Caco-2 (cell line): ENCODE measurements around the gene CD82. TPM values are rescaled to one million over a fixed set of nuclear protein-coding genes. Genes with fewer than 3 reads are reported as not detected.

Experiments used
- BruUV-seq: library from RNA; stranded (reverse); fragments of 400-500 nt; replicated peaks from 2 replicates; lab custom pipeline; 2021; lab: Mats Ljungman, UMichigan
- CTCF ChIA-PET: fragments of 300-600 bp; sonication (Branson Sonifier 250); formaldehyde crosslinking; loops from one replicate; lab custom pipeline; 2022; ENCODE audit warnings: antibody characterized with exemption; lab: Charles Lee
- POLR2A ChIA-PET: fragments of 300-600 bp; sonication (Branson Sonifier 250); formaldehyde crosslinking; loops from one replicate; lab custom pipeline; 2022; ENCODE audit warnings: antibody characterized with exemption; lab: Charles Lee
- DNase-seq, 2 experiments: peaks; one replicate each; pipeline versions ENCODE4 v3.0.0 to v3.0.0-alpha.2; 2020 to 2022
- H3K27me3 ChIP-seq: replicated peaks from 2 replicates; pipeline ENCODE4 v1.6.0; 2011; ENCODE audit warnings: low read length; ENCODE audit not compliant: control insufficient read depth, insufficient read depth
- H3K36me3 ChIP-seq: 2 replicates; pipeline ENCODE4 v1.5.1; 2011; ENCODE audit warnings: low read length; ENCODE audit not compliant: control insufficient read depth, insufficient read depth
- H3K4me1 ChIP-seq: fragments of 250-450 bp; sonication (Bioruptor Pico); 2 replicates; pipeline ENCODE4 v1.5.1; 2020; ENCODE audit warnings: mild to moderate bottlenecking
- H3K4me3 ChIP-seq: 2 replicates; pipeline ENCODE4 v1.5.1; 2011; ENCODE audit warnings: low read depth, mild to moderate bottlenecking, control low read depth, low read length
- H3K9me3 ChIP-seq: fragments of 250-450 bp; sonication (Bioruptor Pico); 2 replicates; pipeline ENCODE4 v1.5.1; 2020; ENCODE audit warnings: mild to moderate bottlenecking, moderate library complexity
- H3K27ac Mint-ChIP-seq: one replicate; pipeline ENCODE4 v1.8.0; 2022; ENCODE audit warnings: mixed read lengths; ENCODE audit not compliant: unreplicated experiment
- H3K27me3 Mint-ChIP-seq: one replicate; pipeline ENCODE4 v1.8.0; 2022; ENCODE audit warnings: mixed read lengths; ENCODE audit not compliant: insufficient read depth, unreplicated experiment
- H3K36me3 Mint-ChIP-seq: one replicate; pipeline ENCODE4 v1.8.0; 2022; ENCODE audit warnings: mild to moderate bottlenecking, mixed read lengths; ENCODE audit not compliant: insufficient read depth, unreplicated experiment
- H3K4me1 Mint-ChIP-seq: one replicate; pipeline ENCODE4 v1.8.0; 2022; ENCODE audit warnings: low read depth, mixed read lengths; ENCODE audit not compliant: unreplicated experiment
- H3K4me3 Mint-ChIP-seq: one replicate; pipeline ENCODE4 v1.8.0; 2022; ENCODE audit warnings: mild to moderate bottlenecking, moderate library complexity, mixed read lengths; ENCODE audit not compliant: unreplicated experiment
- H3K9me3 Mint-ChIP-seq: one replicate; pipeline ENCODE4 v1.8.0; 2022; ENCODE audit warnings: mixed read lengths; ENCODE audit not compliant: unreplicated experiment
- CTCF ChIP-seq, 2 experiments: fragments of 200-600 bp in 1 of 2; IDR thresholded peaks; 1 replicate in 1 of 2; 2 replicates in 1 of 2; pipeline versions ENCODE4 v1.5.1 to v1.8.0; 2011 to 2022; ENCODE audit warnings: antibody characterized with exemption in 1 of 2, control low read depth in 1 of 2, inconsistent platforms in 1 of 2, low read depth in 1 of 2, low read length in 1 of 2, mild to moderate bottlenecking in 1 of 2, moderate library complexity in 1 of 2; ENCODE audit not compliant: insufficient read depth in 1 of 2, severe bottlenecking in 1 of 2, unreplicated experiment in 1 of 2
- intact Hi-C: fragments of 100-400 bp; cut with micrococcal nuclease; formaldehyde crosslinking; loops from one replicate; pipeline ENCODE4 v1.10.0; 2022; ENCODE audit not compliant: unreplicated experiment
- total RNA-seq: library from RNA; stranded (reverse); gene quantifications from 2 replicates; pipeline ENCODE4 v1.2.3, GENCODE V29; 2022

CD82 gene
- total RNA-seq, 1 experiment from 2014 or later, result 4.3 TPM

GRCh38 chr11:44629732-44630345, 64.4 kb downstream of the CD82 start:
- Histone ChIP-seq H3K36me3 (no peaks in the 10 kb centered on the region), H3K9me3 (no peaks in the 10 kb centered on the region), H3K4me3 (no peak overlapping the region), H3K27me3 (no peaks in the 10 kb centered on the region; the same call in none of the 2 replicates), H3K4me1 (0 out of 2 replicates have a peak, but pooled peaks cover 4% of the 10 kb centered on the region)
- CTCF ChIA-PET, result no interaction called here
- no peak overlapping the region for H3K4me3 Mint-ChIP-seq
- H3K36me3 Mint-ChIP-seq, result no peaks in the 10 kb centered on the region
- H3K27me3 Mint-ChIP-seq, result peaks cover 13% of the 10 kb centered on the region
- POLR2A ChIA-PET, result no interaction called here
- intact Hi-C loops, result loop anchor here (10.0 kb wide), 1 partner anchor 475 kb away; no protein-coding TSS in a partner anchor
- DNase-seq, result no peak
- H3K4me1 Mint-ChIP-seq, result no peaks in the 10 kb centered on the region
- peaks cover 10% of the 10 kb centered on the region for H3K9me3 Mint-ChIP-seq
- no TSS peak for BruUV-seq
- H3K27ac Mint-ChIP-seq, result no peak overlapping the region
- no peak for TF ChIP-seq CTCF (IDR thresholded peaks at IDR 0.05; ENCODE audit: insufficient read depth in 1 of 2, low read depth in 1 of 2, low read length in 1 of 2, severe bottlenecking in 1 of 2, unreplicated experiment in 1 of 2)

GRCh38 chr11:44630511-44631210, 65.2 kb downstream of the CD82 start:
- Histone ChIP-seq H3K4me3 (no peak overlapping the region), H3K9me3 (no peaks in the 10 kb centered on the region), H3K4me1 (0 out of 2 replicates have a peak, but pooled peaks cover 5% of the 10 kb centered on the region), H3K27me3 (no peaks in the 10 kb centered on the region; the same call in none of the 2 replicates), H3K36me3 (no peaks in the 10 kb centered on the region)
- Mint-ChIP-seq H3K27me3 (peaks cover 18% of the 10 kb centered on the region), H3K4me1 (no peaks in the 10 kb centered on the region), H3K27ac (no peak overlapping the region), H3K36me3 (no peaks in the 10 kb centered on the region), H3K4me3 (no peak overlapping the region), H3K9me3 (peaks cover 10% of the 10 kb centered on the region)
- no TSS peak for BruUV-seq
- intact Hi-C loops, result no loop called here
- ChIA-PET CTCF (no interaction called here), POLR2A (no interaction called here)
- no peak for TF ChIP-seq CTCF (IDR thresholded peaks at IDR 0.05; ENCODE audit: insufficient read depth in 1 of 2, low read depth in 1 of 2, low read length in 1 of 2, severe bottlenecking in 1 of 2, unreplicated experiment in 1 of 2)
- DNase-seq, result no peak

- no peaks in the 10 kb centered on the region; the same call in none of the 2 replicates for H3K27me3 ChIP-seq
- 0 out of 2 replicates have a peak, but pooled peaks cover 5% of the 10 kb centered on the region for H3K4me1 ChIP-seq
- TF ChIP-seq CTCF (IDR thresholded peaks at IDR 0.05; ENCODE audit: insufficient read depth in 1 of 2, low read depth in 1 of 2, low read length in 1 of 2, severe bottlenecking in 1 of 2, unreplicated experiment in 1 of 2), result no peak
- Mint-ChIP-seq H3K27ac (no peak overlapping the region), H3K4me1 (no peaks in the 10 kb centered on the region), H3K4me3 (no peak overlapping the region), H3K9me3 (peaks cover 2% of the 10 kb centered on the region), H3K27me3 (peaks cover 21% of the 10 kb centered on the region), H3K36me3 (no peaks in the 10 kb centered on the region)
- CTCF ChIA-PET, result interaction anchor here (1.8 kb wide), 1 partner anchor 10 kb away, joined by 4 read pairs; no protein-coding TSS in a partner anchor
- intact Hi-C loops, result loop anchor here (1.0 kb wide), 1 partner anchor 11 kb away; no protein-coding TSS in a partner anchor
- POLR2A ChIA-PET, result no interaction called here
- no peaks in the 10 kb centered on the region for H3K9me3 ChIP-seq
- no peak overlapping the region for H3K4me3 ChIP-seq
- no peaks in the 10 kb centered on the region for H3K36me3 ChIP-seq
- DNase-seq, result peak in 1 of 2 experiments; percentile 12
- no TSS peak for BruUV-seq
Observed at GRCh38 chr11:44631831-44632230, 66.4 kb downstream of the CD82 start.
